Calu3 (cell line): ENCODE data around the gene MARK2. TPM values are rescaled to one million over a fixed set of nuclear protein-coding genes. Genes with fewer than 3 reads are reported as not detected.

Source experiments
- BruUV-seq: library from RNA; stranded (reverse); fragments of 400-500 nt; replicated peaks from 2 replicates; lab custom pipeline; 2021; lab: Mats Ljungman, UMichigan
- CTCF ChIA-PET: fragments of 300-600 bp; sonication (Branson Sonifier 250); formaldehyde crosslinking; loops from one replicate; lab custom pipeline; 2022; ENCODE audit warnings: antibody characterized with exemption; lab: Charles Lee
- DNase-seq: peaks from one replicate; pipeline ENCODE4 v3.0.0; 2022
- H3K27ac Mint-ChIP-seq: one replicate; pipeline ENCODE4 v1.8.0; 2022; ENCODE audit warnings: mixed read lengths; ENCODE audit not compliant: unreplicated experiment
- H3K27me3 Mint-ChIP-seq: one replicate; pipeline ENCODE4 v1.8.0; 2022; ENCODE audit warnings: mixed read lengths; ENCODE audit not compliant: unreplicated experiment
- H3K36me3 Mint-ChIP-seq: one replicate; pipeline ENCODE4 v1.8.0; 2022; ENCODE audit warnings: mild to moderate bottlenecking, moderate library complexity, mixed read lengths; ENCODE audit not compliant: insufficient read depth, unreplicated experiment
- H3K4me1 Mint-ChIP-seq: one replicate; pipeline ENCODE4 v1.8.0; 2022; ENCODE audit warnings: mild to moderate bottlenecking, low read depth, mixed read lengths; ENCODE audit not compliant: unreplicated experiment
- H3K4me3 Mint-ChIP-seq: one replicate; pipeline ENCODE4 v1.8.0; 2022; ENCODE audit warnings: mild to moderate bottlenecking, low read depth, moderate library complexity, mixed read lengths; ENCODE audit not compliant: unreplicated experiment
- H3K9me3 Mint-ChIP-seq: one replicate; pipeline ENCODE4 v1.8.0; 2022; ENCODE audit warnings: low read depth, mixed read lengths; ENCODE audit not compliant: unreplicated experiment
- CTCF ChIP-seq: fragments of 200-600 bp; IDR thresholded peaks from one replicate; pipeline ENCODE4 v1.8.0; 2022; ENCODE audit warnings: antibody characterized with exemption; ENCODE audit not compliant: unreplicated experiment
- intact Hi-C: fragments of 100-400 bp; cut with micrococcal nuclease; formaldehyde crosslinking; loops from one replicate; pipeline ENCODE4 v1.10.0; 2022; ENCODE audit not compliant: unreplicated experiment
- total RNA-seq: library from RNA; stranded (reverse); gene quantifications from 2 replicates; pipeline ENCODE4 v1.2.3, GENCODE V29; 2022

The MARK2 gene
- total RNA-seq, 1 experiment from 2014 or later, result 63.1 TPM

GRCh38 chr11:63931876-63932275, 93.0 kb downstream of the MARK2 start:
- no peak for TF ChIP-seq CTCF
- intact Hi-C loops, result no loop called here
- H3K4me1 Mint-ChIP-seq, result peaks cover 18% of the 10 kb centered on the region
- CTCF ChIA-PET, result no interaction called here
- no TSS peak for BruUV-seq
- H3K9me3 Mint-ChIP-seq, result no peaks in the 10 kb centered on the region
- H3K27ac Mint-ChIP-seq, result no peak overlapping the region
- H3K36me3 Mint-ChIP-seq, result no peaks in the 10 kb centered on the region
- DNase-seq, result no peak
- peaks cover 26% of the 10 kb centered on the region for H3K27me3 Mint-ChIP-seq
- no peak overlapping the region for H3K4me3 Mint-ChIP-seq

- peaks cover 14% of the 10 kb centered on the region for H3K27me3 Mint-ChIP-seq
- H3K36me3 Mint-ChIP-seq, result peaks cover 12% of the 10 kb centered on the region
- peaks cover 18% of the 10 kb centered on the region for H3K4me1 Mint-ChIP-seq
- no peak overlapping the region for H3K4me3 Mint-ChIP-seq
- CTCF ChIA-PET, result interaction anchor here (1.1 to 1.7 kb wide), 2 partner anchors 12 to 16 kb away, joined by 3 to 6 read pairs; partner anchors contain the start of gene RCOR2
- BruUV-seq, result no TSS peak
- no peak overlapping the region for H3K27ac Mint-ChIP-seq
- H3K9me3 Mint-ChIP-seq, result no peaks in the 10 kb centered on the region
- no peak for TF ChIP-seq CTCF
- no peak for DNase-seq
- intact Hi-C loops, result no loop called here
These were observed 94.5 kb downstream of the MARK2 start for GRCh38 chr11:63933459-63933858.

- Mint-ChIP-seq H3K27me3 (no peaks in the 10 kb centered on the region), H3K9me3 (no peaks in the 10 kb centered on the region), H3K36me3 (peaks cover 27% of the 10 kb centered on the region), H3K27ac (peak overlapping the region; percentile 77), H3K4me3 (peak overlapping the region; percentile 93), H3K4me1 (peaks cover 18% of the 10 kb centered on the region)
- no TSS peak for BruUV-seq
- no peak for TF ChIP-seq CTCF
- intact Hi-C loops, result no loop called here
- DNase-seq, result peak; percentile 69
- CTCF ChIA-PET, result interaction anchor here (0.7 kb wide), 1 partner anchor 13 kb away, joined by 4 read pairs; no protein-coding TSS in a partner anchor
These were observed 99.0 kb downstream of the MARK2 start for GRCh38 chr11:63937713-63938478.

- peak within 1 kb of the TSS; percentile 92 for H3K27ac Mint-ChIP-seq
- peaks cover 27% of the 10 kb centered on the region for H3K36me3 Mint-ChIP-seq
- H3K4me1 Mint-ChIP-seq, result peaks cover 18% of the 10 kb centered on the region
- DNase-seq, result peak; percentile 98
- CTCF ChIA-PET, result interaction anchor here (0.6 kb wide), 1 partner anchor 32 kb away, joined by 8 read pairs; no protein-coding TSS in a partner anchor
- no TSS peak for BruUV-seq
- intact Hi-C loops, result no loop called here
- H3K4me3 Mint-ChIP-seq, result peak within 1 kb of the TSS; percentile 93
- no peaks in the 10 kb centered on the region for H3K9me3 Mint-ChIP-seq
- TF ChIP-seq CTCF, result no peak
- no peaks in the 10 kb centered on the region for H3K27me3 Mint-ChIP-seq
These were observed 99.8 kb downstream of the MARK2 start, which contains the start of gene NAA40 for GRCh38 chr11:63938479-63939396. TSS of gene NAA40 (plus strand) at chr11:63939002. CDS start at chr11:63939097, 95 bp downstream.
